SIG-M5 treated with dmso at 0.1 percent for 504 hours (cell line): Measurements from ENCODE around the gene BCDIN3D.

Source experiments
- DNase-seq: peaks from one replicate; lab custom pipeline; 2025; ENCODE audit not compliant: unreplicated experiment; lab: John Stamatoyannopoulos, UW

Gene BCDIN3D

DNA sequence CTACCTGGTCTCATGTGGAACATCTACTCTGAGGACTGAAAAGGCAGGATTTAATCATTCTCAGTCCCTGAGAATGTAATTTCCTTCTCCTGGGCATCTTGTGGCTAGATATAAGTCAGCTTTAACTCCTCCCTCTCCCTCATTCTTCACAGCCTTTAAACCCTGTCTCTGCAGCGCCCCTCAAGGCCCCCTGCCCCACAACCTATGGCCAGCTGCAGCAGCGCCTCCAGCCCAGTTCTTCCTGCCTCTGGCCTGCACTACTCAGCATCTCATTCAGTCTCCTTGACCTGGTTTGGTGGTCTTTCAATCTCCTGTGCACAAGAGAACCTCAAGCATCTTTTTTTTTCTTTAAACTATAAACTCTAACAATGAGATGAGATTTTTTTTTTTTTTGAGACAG, 44.0 kb downstream of the BCDIN3D start:
- no peak for DNase-seq

DNA sequence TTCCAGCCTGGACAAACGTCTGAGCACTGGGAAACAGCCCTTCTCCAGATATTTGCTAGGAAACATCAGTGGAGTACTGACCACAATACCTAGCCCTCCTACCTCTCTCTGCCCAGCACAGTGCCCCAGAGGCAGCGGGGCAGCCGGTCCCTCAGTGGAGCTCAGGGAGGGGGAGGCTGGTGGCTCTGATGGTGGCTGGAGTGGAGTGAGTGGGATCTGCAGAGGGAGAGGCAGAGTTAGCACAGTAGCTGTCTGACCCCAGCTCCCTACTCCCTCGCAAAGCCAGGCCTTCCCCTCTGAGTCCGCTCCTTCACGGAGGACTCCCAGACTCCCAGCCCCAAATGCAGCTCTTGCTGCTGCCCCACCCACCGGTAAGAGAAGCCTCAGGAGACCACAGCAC, 44.7 kb downstream of the BCDIN3D start:
- no peak for DNase-seq

DNA sequence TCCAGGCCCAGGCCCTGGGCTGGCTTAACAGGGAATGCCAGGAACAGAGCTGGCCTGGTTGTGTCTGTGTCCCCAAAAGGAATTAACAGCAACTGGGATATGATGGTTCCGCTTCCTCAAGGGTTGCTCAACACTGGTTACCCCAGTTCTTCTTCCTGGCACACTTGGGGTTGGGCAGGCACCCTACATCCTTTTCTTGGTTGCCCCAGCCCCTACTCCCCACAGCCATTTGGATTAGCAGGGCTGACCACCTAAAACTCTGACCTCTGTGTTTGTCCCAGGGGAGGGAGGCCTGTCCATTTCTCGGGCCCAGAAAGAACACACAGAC, 45.5 kb downstream of the BCDIN3D start:
- no peak for DNase-seq

DNA sequence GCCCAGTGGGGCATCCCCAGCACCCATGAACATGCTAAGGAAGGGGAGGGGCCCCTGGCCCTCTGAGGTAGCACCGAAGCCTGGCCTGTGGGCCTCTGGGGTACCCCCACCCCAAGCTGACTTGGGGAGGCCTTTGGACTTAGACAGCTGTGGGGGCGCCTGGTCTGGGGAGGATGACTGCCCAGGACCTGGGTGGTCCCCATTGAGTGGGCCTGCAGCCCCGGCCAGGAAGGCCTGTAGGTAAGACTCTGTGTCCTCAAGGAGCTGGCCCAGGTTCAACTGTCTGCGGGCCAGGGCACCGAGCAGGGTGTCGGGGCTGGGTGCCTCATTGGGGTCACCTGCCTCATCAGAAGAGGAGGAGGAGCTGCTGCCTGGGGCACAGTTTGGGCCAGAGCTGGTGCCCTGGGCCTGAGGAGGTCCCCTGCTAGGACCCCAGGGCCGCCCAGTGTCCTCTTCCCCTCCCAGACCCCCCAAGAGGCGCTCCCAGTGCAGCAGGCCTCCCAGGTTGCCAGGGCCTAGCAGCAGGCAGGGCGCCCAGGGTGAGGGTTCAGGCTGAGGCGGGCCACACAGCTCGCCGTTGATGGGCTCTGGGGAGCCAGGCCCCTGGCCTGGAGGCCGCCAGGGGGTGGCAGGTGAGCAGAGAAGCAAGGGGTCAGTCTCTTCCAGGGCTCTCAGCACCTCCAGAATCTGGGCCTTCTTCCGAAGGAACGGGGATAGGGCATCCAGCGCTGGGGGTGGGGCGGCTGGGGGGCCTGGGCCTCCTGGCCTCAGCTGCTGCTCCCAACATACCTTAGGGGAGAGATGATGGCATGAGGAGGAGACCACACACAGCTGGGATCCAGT, 46.1 kb downstream of the BCDIN3D start:
- DNase-seq = no peak

DNA sequence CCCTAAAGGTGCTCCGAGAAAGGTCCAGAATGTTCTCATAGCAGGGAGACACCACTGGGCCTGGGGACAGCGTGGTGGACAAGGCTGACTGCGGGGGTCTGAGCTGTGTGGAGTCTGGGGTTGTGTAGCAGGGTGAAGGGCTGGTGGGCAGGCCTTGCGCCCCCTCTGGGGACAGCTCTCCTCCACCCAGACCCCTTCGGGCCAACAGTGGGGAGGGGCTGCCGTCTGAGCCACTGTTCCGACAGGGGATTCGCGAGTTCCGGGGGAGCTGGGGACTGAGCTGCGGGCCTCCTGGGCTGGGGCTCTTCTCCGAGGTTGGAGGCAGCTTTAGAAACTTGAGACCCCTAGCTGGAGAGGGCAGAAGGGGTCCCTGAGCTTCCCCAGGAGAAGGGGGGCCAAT, 46.8 kb downstream of the BCDIN3D start:
- DNase-seq = no peak

DNA sequence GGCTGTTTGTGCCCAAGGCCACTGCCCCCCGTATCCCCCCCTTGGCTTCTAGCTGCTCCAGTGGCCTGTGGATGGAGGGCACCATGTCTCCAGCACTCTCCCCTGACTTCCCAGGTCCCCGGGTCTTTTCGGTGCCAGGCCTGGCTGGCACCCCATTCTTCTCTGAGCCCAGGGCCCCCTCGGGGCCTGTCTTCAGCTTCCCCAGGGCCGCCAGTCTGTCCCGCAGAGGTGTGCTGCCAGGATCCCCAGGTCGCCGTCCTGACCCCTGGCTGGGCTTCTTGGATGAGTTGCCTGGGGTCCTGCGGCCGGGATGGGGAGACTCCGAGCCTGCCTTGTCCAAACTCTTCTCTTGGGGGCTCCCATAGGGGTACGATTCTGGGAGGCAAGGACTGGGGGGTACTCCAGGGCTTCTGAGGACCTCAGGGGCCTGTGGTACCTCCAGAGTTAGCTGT, 47.2 kb downstream of the BCDIN3D start:
- no peak for DNase-seq

DNA sequence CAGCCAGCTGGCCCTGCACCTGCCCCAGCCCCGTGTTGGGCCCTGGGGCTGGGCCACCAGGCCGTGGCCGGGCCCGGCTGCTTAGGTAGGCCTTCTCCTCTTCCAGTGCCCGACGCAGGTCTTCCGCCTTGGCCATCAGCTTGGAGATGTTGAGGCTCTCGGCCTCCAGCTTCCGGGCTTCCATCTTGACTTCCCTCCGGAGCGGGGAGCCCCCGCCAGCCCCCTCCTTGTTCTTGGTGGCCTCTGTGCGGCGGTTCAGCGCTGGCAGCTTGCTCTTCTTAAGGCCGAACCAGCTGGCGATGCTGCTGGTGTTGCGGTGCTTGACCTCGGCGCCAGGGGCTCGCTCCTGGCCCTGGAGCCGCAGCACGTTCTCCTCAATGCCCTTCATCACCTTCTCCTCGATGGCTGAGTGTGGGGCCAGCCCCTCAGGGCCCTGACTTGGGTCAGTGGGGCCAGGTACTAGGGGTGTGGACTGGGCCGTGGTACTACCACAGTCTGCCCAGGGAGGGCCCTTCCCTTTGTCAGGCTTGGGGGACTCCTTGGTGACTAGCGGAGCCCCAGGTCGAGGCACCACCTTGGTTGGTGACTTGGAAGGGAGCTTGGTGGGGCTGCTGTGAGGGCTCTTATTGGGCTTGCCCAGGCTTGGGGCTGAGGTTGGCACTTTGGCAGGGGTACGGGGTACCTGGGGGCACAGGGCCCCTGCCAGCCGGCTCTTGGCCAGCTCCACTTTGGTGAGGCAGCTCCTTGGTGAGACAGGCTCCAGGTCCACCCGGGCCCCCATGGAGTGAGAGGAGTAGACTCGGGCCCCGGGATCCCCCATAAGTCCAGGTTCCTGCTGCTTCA, 47.9 kb downstream of the BCDIN3D start:
- DNase-seq = no peak

DNA sequence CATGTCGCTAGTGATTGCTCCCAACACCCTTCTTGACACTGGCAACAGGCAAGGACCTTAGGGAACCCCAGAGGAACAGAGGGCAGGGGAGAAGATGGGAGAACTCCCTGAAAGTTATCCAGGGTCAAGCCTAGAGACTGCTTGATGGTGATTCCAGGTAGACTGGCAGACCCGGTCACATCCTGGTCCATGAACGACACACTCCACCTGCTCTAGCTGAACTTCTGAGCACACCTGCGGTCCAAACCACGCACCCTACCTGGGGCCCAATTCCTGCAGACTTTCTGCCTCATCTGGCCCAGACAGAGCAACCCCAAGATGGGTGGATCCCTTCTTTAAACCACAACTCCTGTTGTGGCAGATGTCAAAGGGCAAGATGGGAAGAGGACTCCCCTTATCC, 48.9 kb downstream of the BCDIN3D start:
- DNase-seq = no peak

DNA sequence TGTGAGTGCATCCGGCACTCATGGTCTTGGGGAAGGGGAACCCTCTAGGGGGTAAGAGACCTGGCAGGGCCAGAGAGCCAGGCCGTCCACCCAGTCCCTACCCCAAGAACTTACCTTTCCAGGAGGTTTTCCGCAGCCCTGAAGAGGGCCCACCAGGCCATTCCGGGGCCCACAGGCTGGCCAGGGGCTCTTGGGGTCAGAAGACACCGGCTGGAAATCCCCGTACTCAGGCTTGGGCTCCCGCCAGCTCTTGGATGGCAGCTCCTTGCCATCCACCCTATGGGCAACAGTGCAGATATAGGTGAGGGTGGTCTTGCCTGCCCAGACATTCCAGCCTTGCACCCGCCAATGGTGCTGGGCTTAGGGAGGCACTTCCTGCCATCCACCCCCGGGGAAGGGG, 49.3 kb downstream of the BCDIN3D start:
- DNase-seq = no peak

DNA sequence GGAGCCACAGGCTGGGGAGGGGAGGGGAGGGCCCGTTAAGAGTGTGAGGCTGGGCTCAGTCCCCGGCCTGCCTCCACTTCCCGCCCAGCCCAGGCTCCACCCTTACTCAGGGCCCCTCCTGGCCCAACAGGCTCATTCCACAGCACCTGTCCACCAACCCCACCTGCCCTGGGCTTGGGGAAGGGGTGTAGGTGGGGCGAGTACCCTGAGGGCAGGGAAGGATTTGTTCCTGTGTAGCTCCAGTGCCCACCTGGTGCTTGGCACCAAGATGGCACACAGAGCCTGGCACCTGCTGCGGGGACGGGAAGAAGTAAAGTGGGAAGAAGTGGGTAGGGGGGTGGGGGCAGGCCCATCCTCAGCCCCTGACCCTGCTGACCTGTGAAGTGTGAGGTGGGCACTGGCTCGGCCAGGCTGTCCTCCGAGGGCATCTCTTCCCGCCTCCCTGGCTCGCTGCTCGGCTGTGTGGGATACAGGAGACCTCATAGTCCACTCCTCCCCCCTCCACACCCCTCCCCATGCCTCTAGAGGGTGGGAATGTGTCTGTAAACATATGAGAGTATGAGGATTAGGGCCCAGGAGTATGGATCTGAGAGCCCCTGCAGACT, 49.8 kb downstream of the BCDIN3D start:
- DNase-seq = no peak

DNA sequence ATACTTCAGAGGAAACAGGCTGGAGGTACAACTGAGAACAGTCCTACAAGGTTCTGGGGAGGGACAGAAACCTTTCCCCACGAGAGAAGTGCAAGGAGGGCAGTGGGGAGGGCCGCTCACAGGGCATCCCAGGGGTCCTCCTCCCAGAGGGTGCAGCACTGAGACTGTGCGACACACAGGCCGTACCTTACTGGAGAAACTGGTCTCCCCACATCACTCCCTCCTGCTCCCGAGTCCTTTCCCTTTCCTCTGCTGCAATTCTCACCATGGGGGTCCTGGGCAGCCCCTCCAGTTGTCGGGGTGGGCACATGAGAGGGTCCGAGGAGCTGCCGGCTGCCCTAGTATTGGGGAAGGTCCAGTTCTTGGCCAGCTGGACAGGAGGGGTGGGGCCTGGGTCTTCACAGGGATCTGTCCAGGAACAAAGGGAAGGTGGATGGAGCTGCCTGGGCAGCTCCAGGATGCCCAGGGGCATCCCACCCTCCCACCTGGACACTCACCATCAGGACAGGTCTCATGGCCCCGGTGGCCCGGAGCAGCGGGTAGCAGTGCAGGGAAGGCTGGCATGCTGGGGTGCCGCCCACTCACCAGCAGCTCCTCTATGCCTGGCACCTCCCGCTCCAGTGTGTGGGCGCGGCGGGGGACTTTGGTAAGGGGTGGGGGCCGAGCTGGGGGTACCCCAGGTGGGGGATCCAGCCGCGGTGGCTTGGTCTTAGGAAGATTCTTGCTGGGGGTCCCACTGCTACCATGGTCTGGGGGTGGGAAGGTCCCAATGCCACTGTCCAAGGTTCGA, 50.5 kb downstream of the BCDIN3D start:
- no peak for DNase-seq

DNA sequence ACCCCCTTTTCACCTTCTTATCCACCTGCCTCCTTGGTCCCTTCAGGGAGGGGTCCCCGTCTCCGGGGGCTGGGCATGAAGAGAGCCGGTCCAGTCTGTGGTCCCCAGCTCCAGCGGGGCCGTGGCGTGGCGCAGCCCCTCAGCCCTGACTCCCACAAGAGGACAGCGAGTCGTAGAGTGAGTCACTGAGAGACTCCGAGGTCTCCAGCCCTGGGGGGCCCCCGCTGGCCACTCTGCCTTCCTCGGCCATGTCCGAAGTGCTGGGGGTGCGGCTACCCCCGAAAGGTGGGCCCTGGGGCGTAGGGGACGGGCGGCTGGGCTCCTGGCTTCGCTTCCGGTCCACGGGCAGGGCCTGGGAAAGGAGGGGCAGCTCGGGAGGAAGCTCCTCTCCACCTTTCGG, 51.2 kb downstream of the BCDIN3D start:
- no peak for DNase-seq

DNA sequence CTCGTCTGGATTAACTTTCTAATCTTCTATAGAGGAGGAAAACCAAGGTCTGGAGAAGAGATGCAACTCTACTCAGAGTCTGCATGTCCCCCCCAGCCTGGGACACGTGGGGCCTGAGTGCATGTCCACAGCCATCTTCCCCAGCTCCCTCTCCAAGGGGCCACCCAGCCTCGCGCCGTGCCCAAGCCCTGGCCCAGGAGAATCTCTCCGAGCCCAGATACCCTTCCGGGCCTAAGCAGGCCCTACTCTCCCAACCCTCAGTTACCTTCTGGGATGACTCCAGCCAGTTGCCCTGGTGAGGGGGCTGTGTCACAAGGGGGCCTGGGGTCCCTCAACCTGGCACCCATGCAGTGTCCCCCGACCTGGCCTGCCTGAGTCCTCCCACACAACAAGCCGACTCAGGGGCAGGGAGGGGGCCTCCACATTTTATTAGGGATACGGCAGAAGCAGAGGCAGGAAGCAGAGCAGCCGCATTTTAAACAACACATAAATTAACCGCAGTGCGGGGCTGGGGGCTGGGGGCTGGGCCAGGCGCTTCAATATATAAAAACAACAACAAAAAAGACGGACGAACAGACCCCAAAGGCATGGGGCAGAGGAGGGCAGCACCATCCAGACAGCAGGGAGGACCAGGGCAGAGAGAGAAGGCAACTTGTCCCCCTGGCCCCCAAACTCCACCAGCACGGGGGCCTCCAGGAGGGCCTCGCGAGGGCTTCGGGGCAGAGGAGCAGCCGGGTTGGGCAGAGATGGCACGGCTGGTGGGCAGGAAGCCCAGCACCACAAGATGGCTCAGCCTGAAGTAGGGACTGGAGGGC, 52.0 kb downstream of the BCDIN3D start:
- DNase-seq = no peak

DNA sequence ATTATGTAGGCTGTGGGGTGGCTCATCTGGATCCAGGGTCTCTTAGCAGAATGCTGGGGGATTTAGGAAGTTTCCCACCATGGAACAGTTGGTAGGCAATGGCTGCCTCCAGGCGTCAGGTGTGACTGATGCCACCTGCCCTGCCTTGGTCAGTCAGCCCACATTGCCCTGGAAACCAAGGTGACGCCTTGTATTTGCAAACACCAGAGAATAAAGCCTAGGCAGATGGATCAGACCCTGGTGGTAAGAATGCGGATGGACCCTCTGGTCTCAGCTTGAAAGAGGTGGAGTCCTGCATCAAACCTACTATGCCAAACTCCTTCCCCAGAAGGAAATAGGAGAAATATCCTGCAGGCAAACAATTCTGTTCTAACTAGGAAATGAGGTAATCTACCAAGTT, 52.9 kb downstream of the BCDIN3D start:
- no peak for DNase-seq

DNA sequence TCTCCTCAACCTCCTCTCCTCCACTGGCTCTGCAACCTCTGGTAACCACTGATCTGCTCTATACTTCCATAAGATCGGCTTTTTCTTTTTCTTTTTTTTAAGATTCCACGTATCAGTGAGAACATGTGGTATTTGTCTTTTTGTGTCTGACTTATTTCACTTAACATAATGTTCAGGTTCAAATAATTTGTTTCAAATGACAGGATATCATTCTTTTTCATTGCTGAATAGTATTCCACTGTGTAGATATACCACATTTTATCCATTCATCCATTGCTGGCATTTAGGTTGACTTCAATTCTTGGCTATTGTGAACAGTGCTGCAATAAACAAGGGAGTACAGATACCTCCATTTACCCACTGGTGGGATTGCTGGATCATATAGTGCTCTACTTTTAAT, 55.2 kb downstream of the BCDIN3D start:
- no peak for DNase-seq
